SK-N-SH treated with all-trans-retinoic acid at 6 μM for 48 hours (cell line): Measurements from ENCODE around the gene PAX5.

Source experiments
- ARNTL ChIP-seq: fragments of 450-650 bp; formaldehyde crosslinking; IDR thresholded peaks from 2 replicates; pipeline ENCODE4 v1.5.0; 2020; ENCODE audit warnings: low read depth, mild to moderate bottlenecking, moderate library complexity, borderline replicate concordance
- BACH2 ChIP-seq: fragments of 250-450 bp; sonication (Bioruptor Pico); IDR thresholded peaks from 2 replicates; pipeline ENCODE4 v1.9.0; 2021; ENCODE audit warnings: mild to moderate bottlenecking, borderline replicate concordance
- CSRNP3 ChIP-seq: fragments of 250-450 bp; sonication (Bioruptor Pico); IDR thresholded peaks from 2 replicates; pipeline ENCODE4 v1.5.1; 2021; ENCODE audit warnings: mild to moderate bottlenecking, moderate library complexity
- OSR1 ChIP-seq: fragments of 250-450 bp; sonication (Bioruptor Pico); IDR thresholded peaks from 2 replicates; pipeline ENCODE4 v1.8.0; 2022; ENCODE audit warnings: moderate library complexity, mild to moderate bottlenecking, inconsistent platforms
- PATZ1 ChIP-seq: fragments of 250-450 bp; sonication (Bioruptor Pico); IDR thresholded peaks from 2 replicates; pipeline ENCODE4 v1.8.0; 2020; ENCODE audit warnings: mild to moderate bottlenecking, moderate library complexity, borderline replicate concordance
- PPARA ChIP-seq: fragments of 250-450 bp; sonication (Bioruptor Pico); IDR thresholded peaks from 2 replicates; pipeline ENCODE4 v1.5.0; 2020; ENCODE audit warnings: mild to moderate bottlenecking, borderline replicate concordance
- RARB ChIP-seq: fragments of 250-450 bp; sonication (Bioruptor Pico); IDR thresholded peaks from 2 replicates; pipeline ENCODE4 v1.8.0; 2021; ENCODE audit warnings: mild to moderate bottlenecking, moderate library complexity
- ZNF8 ChIP-seq: fragments of 450-650 bp; formaldehyde crosslinking; IDR thresholded peaks from 2 replicates; pipeline ENCODE4 v1.5.0; 2020; ENCODE audit warnings: mild to moderate bottlenecking, moderate library complexity
- TF ChIP-seq, protein P1 (sequence below): fragments of 250-450 bp; sonication (Bioruptor Pico); IDR thresholded peaks from 2 replicates; pipeline ENCODE4 v1.5.0; 2020; ENCODE audit warnings: mild to moderate bottlenecking, moderate library complexity
- TF ChIP-seq, protein P2 (sequence below): fragments of 250-450 bp; sonication (Bioruptor Pico); IDR thresholded peaks from 2 replicates; pipeline ENCODE4 v1.5.1; 2020; ENCODE audit warnings: low read depth, mild to moderate bottlenecking, moderate library complexity

DNA sequence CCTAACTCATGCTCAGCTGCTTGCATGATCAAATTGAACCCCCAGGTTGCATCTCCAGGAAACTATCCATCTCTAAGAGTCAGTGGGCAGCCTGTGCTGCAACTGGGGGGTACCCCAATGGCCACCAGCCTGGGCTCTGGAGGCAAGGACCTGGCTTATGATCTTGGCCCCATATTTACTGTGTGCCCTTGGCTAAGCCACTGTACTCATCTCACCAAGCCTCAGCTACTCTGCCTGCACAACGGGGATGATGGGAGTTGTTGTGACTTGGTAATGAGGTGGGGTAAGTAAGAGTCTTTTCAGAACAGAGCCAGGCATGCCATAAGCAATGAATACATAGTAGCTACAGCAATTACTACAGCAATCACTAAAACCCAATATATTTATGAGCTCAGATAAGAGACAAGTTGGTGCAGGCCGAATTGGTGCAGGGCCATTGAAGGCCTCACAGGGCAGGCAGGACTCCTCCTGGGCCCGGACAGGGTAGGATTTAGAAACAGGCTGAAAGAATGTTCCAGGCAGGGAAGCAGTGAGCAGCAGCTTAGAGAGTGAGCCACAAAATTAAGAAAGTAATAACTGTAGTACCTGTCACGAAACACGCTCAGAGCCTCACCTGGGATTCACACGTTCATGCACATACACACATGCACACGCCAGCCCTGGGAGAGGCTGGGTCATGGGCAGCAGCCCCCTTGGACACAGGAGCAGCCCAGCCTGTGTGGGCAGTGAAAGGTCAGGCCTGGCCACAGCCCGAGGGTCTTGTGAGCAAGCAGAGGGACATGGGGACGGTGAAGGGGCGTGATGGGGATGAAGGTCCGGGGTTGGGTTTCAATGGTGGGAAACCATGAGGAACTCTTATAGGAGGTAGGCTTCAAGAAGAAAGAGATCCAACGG, 74.1 kb downstream of the PAX5 start:
- TF ChIP-seq PATZ1 (CRISPR knock-in tag) (no peak), BACH2 (no peak), CSRNP3 (CRISPR knock-in tag) (no peak), PPARA (CRISPR knock-in tag) (no peak), ZNF8 (CRISPR knock-in tag) (no peak), RARB (CRISPR knock-in tag) (no peak), ARNTL (CRISPR knock-in tag) (no peak), OSR1 (CRISPR knock-in tag) (no peak)
- TF ChIP-seq, protein P1, sequence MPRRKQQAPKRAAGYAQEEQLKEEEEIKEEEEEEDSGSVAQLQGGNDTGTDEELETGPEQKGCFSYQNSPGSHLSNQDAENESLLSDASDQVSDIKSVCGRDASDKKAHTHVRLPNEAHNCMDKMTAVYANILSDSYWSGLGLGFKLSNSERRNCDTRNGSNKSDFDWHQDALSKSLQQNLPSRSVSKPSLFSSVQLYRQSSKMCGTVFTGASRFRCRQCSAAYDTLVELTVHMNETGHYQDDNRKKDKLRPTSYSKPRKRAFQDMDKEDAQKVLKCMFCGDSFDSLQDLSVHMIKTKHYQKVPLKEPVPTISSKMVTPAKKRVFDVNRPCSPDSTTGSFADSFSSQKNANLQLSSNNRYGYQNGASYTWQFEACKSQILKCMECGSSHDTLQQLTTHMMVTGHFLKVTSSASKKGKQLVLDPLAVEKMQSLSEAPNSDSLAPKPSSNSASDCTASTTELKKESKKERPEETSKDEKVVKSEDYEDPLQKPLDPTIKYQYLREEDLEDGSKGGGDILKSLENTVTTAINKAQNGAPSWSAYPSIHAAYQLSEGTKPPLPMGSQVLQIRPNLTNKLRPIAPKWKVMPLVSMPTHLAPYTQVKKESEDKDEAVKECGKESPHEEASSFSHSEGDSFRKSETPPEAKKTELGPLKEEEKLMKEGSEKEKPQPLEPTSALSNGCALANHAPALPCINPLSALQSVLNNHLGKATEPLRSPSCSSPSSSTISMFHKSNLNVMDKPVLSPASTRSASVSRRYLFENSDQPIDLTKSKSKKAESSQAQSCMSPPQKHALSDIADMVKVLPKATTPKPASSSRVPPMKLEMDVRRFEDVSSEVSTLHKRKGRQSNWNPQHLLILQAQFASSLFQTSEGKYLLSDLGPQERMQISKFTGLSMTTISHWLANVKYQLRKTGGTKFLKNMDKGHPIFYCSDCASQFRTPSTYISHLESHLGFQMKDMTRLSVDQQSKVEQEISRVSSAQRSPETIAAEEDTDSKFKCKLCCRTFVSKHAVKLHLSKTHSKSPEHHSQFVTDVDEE (CRISPR knock-in tag), result no peak
- TF ChIP-seq, protein P2, sequence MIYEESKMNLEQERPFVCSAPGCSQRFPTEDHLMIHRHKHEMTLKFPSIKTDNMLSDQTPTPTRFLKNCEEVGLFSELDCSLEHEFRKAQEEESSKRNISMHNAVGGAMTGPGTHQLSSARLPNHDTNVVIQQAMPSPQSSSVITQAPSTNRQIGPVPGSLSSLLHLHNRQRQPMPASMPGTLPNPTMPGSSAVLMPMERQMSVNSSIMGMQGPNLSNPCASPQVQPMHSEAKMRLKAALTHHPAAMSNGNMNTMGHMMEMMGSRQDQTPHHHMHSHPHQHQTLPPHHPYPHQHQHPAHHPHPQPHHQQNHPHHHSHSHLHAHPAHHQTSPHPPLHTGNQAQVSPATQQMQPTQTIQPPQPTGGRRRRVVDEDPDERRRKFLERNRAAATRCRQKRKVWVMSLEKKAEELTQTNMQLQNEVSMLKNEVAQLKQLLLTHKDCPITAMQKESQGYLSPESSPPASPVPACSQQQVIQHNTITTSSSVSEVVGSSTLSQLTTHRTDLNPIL, result no peak
